MCF 10A (cell line): ENCODE measurements around the gene ARMC7. TPM values are rescaled to one million over a fixed set of nuclear protein-coding genes. Genes with fewer than 3 reads are reported as not detected.
"Not testable (repeated sequence)": the region's sequence is repeated elsewhere in the genome, so short reads cannot be mapped to it uniquely, and the experiment has no call there.

ENCODE experiments used
- BruUV-seq: library from RNA; stranded (reverse); fragments of 400-500 nt; replicated peaks from 2 replicates; lab custom pipeline; 2021; lab: Mats Ljungman, UMichigan
- CTCF ChIA-PET: fragments of 300-600 bp; sonication (Branson Sonifier 250); formaldehyde crosslinking; extraction: SDS; loops from one replicate; lab custom pipeline; 2021; ENCODE audit warnings: antibody characterized with exemption, inconsistent platforms; lab: Yijun Ruan, JAX
- POLR2A ChIA-PET: fragments of 300-600, 350-650 bp; sonication (Branson Sonifier 250); formaldehyde crosslinking; extraction: SDS; loops from one replicate; lab custom pipeline; 2020; ENCODE audit warnings: antibody characterized with exemption, inconsistent platforms; lab: Yijun Ruan, JAX
- DNase-seq: peaks from one replicate; pipeline ENCODE4 v3.0.0-alpha.2; 2018; ENCODE audit not compliant: unreplicated experiment
- H3K27ac Mint-ChIP-seq: one replicate; pipeline ENCODE4 v1.8.0; 2022; ENCODE audit warnings: mild to moderate bottlenecking, low read depth, mixed read lengths; ENCODE audit not compliant: unreplicated experiment
- H3K27me3 Mint-ChIP-seq: one replicate; pipeline ENCODE4 v1.8.0; 2022; ENCODE audit warnings: mixed read lengths; ENCODE audit not compliant: insufficient read depth, unreplicated experiment
- H3K36me3 Mint-ChIP-seq: one replicate; pipeline ENCODE4 v1.8.0; 2022; ENCODE audit warnings: mild to moderate bottlenecking, moderate library complexity, mixed read lengths; ENCODE audit not compliant: insufficient read depth, unreplicated experiment
- H3K4me1 Mint-ChIP-seq: one replicate; pipeline ENCODE4 v1.8.0; 2022; ENCODE audit warnings: mixed read lengths; ENCODE audit not compliant: insufficient read depth, unreplicated experiment
- H3K4me3 Mint-ChIP-seq: one replicate; pipeline ENCODE4 v1.8.0; 2022; ENCODE audit warnings: mild to moderate bottlenecking, moderate library complexity, mixed read lengths; ENCODE audit not compliant: unreplicated experiment
- H3K9me3 Mint-ChIP-seq: one replicate; pipeline ENCODE4 v1.8.0; 2022; ENCODE audit warnings: mixed read lengths; ENCODE audit not compliant: unreplicated experiment
- intact Hi-C: fragments of 100-400 bp; cut with micrococcal nuclease; formaldehyde crosslinking; loops from 2 replicates; pipeline ENCODE4 v1.14.1; 2022
- total RNA-seq: library from RNA; stranded (reverse); gene quantifications from 2 replicates; pipeline ENCODE4 v1.2.3, GENCODE V29; 2022
- TF ChIP-seq, protein P1 (sequence below): fragments of 200-600 bp; IDR thresholded peaks from one replicate; pipeline ENCODE4 v1.8.0; 2022; ENCODE audit warnings: antibody characterized with exemption, mild to moderate bottlenecking; ENCODE audit not compliant: unreplicated experiment

ARMC7 gene
- total RNA-seq, 1 experiment from 2014 or later = 9.3 TPM

DNA sequence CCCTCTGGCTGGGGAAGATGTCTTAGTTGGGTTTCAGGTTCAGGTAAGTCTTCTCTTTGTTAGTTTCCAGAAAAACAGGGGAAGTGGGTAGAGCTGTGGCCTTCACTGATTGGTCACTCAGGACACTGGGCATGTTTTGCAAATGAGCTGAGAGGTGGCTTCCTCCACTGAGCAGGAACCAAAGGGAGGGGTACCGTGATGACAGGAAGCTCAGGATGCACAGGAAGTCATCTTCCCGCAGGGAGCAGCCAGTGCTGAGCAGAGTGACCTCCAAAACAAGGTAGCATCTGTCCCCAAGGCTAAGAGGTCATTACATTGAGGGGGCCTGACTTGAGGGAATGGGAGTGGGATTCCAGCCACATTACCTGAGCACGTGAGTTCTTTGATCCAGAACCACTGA is 16.2 kb downstream of the ARMC7 start:
- Mint-ChIP-seq H3K4me3 (no peak overlapping the region), H3K27ac (peak overlapping the region; percentile 95), H3K27me3 (no peaks in the 10 kb centered on the region), H3K36me3 (peaks cover 19% of the 10 kb centered on the region), H3K9me3 (no peaks in the 10 kb centered on the region), H3K4me1 (peaks cover 25% of the 10 kb centered on the region)
- BruUV-seq = no TSS peak
- intact Hi-C loops = no loop called here
- CTCF ChIA-PET = interaction anchor here (0.6 to 4.1 kb wide), 4 partner anchors 12 to 80 kb away, joined by 3 to 61 read pairs (median 4); partner anchors contain the start of gene NUP85
- DNase-seq = no peak
- POLR2A ChIA-PET = interaction anchor here (0.6 to 3.4 kb wide), 8 partner anchors 22 to 253 kb away, joined by 3 to 37 read pairs (median 3); partner anchors contain the start of gene JPT1
- TF ChIP-seq, protein P1, sequence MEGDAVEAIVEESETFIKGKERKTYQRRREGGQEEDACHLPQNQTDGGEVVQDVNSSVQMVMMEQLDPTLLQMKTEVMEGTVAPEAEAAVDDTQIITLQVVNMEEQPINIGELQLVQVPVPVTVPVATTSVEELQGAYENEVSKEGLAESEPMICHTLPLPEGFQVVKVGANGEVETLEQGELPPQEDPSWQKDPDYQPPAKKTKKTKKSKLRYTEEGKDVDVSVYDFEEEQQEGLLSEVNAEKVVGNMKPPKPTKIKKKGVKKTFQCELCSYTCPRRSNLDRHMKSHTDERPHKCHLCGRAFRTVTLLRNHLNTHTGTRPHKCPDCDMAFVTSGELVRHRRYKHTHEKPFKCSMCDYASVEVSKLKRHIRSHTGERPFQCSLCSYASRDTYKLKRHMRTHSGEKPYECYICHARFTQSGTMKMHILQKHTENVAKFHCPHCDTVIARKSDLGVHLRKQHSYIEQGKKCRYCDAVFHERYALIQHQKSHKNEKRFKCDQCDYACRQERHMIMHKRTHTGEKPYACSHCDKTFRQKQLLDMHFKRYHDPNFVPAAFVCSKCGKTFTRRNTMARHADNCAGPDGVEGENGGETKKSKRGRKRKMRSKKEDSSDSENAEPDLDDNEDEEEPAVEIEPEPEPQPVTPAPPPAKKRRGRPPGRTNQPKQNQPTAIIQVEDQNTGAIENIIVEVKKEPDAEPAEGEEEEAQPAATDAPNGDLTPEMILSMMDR = no peak

DNA sequence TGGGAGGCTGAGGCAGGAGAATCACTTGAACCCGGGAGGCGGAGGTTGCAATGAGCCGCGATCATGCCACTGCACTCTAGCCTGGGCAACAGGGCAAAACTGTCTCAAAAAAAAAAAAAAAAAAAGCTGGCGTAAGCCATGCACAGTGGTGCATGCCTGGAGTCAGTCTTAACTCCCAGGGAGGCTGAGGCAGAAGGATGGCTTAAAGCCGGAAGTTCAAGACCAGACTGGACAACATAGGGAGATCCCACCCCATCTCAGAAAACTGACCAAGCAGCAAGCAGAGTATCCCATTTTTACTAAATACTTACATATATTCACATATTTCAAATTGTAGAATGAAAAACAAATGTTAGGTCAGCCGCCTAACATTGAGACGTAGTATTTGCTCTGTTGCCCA is 17.2 kb downstream of the ARMC7 start:
- ChIA-PET CTCF (interaction anchor here (0.6 to 8.2 kb wide), 4 partner anchors 12 to 163 kb away, joined by 3 to 100 read pairs (median 4); no protein-coding TSS in a partner anchor), POLR2A (interaction anchor here (1.0 kb wide), 2 partner anchors 10 to 17 kb away, joined by 3 read pairs; partner anchors contain the start of gene ARMC7)
- TF ChIP-seq, protein P1 = no peak
- intact Hi-C loops = no loop called here
- Mint-ChIP-seq H3K4me1 (peaks cover 25% of the 10 kb centered on the region), H3K27ac (no peak overlapping the region), H3K4me3 (no peak overlapping the region), H3K27me3 (no peaks in the 10 kb centered on the region), H3K9me3 (no peaks in the 10 kb centered on the region), H3K36me3 (peaks cover 13% of the 10 kb centered on the region)
- no TSS peak for BruUV-seq
- no peak for DNase-seq

DNA sequence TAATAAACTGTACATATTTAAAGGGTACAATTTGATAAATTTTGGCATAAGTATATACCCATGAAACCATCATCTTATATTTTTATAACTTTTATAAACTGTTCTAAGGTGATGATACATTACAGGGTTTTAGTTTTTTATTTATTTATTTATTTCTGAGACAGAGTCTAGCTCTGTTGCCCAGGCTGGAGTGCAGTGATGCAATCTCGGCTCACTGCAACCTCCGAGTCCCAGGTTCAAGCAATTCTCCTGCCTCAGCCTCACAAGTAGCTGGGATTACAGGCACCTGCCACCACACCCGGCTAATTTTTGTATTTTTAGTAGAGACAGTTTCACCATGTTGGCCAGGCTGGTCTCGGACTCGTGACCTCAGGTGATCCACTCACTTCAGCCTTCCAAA is 18.2 kb downstream of the ARMC7 start:
- Mint-ChIP-seq H3K36me3 (peaks cover 13% of the 10 kb centered on the region), H3K4me1 (peaks cover 25% of the 10 kb centered on the region)
- ChIA-PET POLR2A (interaction anchor here (0.7 to 1.9 kb wide), 3 partner anchors 14 to 85 kb away, joined by 3 to 4 read pairs (median 3); partner anchors contain the start of gene ARMC7), CTCF (interaction anchor here (0.6 to 8.2 kb wide), 3 partner anchors 13 to 43 kb away, joined by 3 to 100 read pairs (median 15); no protein-coding TSS in a partner anchor)
- intact Hi-C loops, DNase-seq, H3K27me3 Mint-ChIP-seq, H3K9me3 Mint-ChIP-seq, H3K4me3 Mint-ChIP-seq, H3K27ac Mint-ChIP-seq, BruUV-seq: not testable (repeated sequence)

DNA sequence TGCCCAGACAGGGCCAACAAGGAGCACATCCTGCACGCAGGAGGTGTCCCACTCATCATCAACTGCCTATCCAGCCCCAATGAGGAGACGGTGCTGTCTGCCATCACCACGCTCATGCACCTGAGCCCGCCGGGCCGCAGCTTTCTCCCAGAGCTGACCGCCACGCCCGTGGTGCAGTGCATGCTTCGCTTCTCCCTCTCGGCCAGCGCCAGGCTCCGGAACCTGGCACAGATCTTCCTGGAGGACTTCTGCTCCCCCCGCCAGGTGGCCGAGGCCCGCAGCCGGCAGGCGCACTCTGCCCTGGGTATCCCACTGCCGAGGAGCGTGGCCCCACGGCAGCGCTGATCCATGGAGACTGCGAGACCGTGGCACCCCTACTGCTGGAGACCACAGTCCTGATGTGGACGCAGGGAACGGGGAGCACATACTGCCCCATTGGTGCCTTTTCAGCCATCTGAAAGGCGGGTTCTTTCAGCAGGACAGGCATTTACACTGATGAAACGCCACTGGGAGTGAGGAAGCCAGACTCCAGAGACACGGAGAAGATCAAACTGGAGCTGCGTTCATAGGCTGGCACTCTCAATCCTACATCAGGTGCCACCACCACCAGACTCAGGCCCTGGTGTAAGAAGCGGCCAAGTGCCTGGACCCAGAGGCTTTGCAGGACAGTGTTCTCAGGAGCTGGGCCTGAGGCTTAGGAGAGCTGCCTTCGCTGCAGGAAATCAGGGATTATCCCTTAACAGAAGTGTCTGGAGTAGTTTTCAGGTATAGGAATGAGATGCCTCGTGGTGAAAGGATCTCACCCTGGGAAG is 19.1 kb downstream of the ARMC7 start:
- intact Hi-C loops = no loop called here
- DNase-seq = no peak
- BruUV-seq = no TSS peak
- Mint-ChIP-seq H3K36me3 (peaks cover 13% of the 10 kb centered on the region), H3K27ac (no peak overlapping the region), H3K9me3 (no peaks in the 10 kb centered on the region), H3K4me3 (no peak overlapping the region), H3K27me3 (no peaks in the 10 kb centered on the region), H3K4me1 (peaks cover 23% of the 10 kb centered on the region)
- CTCF ChIA-PET = interaction anchor here (0.6 to 8.2 kb wide), 4 partner anchors 14 to 79 kb away, joined by 4 to 100 read pairs (median 19); no protein-coding TSS in a partner anchor
- POLR2A ChIA-PET = interaction anchor here (1.9 to 3.6 kb wide), 2 partner anchors 13 to 19 kb away, joined by 4 to 32 read pairs; partner anchors contain the start of gene ARMC7
- TF ChIP-seq, protein P1 = no peak
